HCT116 (cell line): ENCODE measurements around the gene SLC2A13. TPM values are rescaled to one million over a fixed set of nuclear protein-coding genes. Genes with fewer than 3 reads are reported as not detected.

Experiments
- ATAC-seq: fragments of 200-7000 bp; cut with Tn5 transposase; 2 replicates; pipeline ENCODE4 v1.9.1; 2020; ENCODE audit warnings: mild to moderate bottlenecking, moderate library complexity
- BruUV-seq: library from RNA; stranded (reverse); fragments of 400-500 nt; replicated peaks from 2 replicates; lab custom pipeline; 2021; lab: Mats Ljungman, UMichigan
- CTCF ChIA-PET: fragments of 300-600 bp; sonication (Branson Sonifier 250); formaldehyde crosslinking; loops from one replicate; lab custom pipeline; 2021; ENCODE audit warnings: antibody characterized with exemption; lab: Charles Lee
- POLR2A ChIA-PET: fragments of 300-600, 350-600 bp; sonication (Branson Sonifier 250); formaldehyde crosslinking; loops from one replicate; lab custom pipeline; 2021; ENCODE audit warnings: antibody characterized with exemption; lab: Charles Lee
- RAD21 ChIA-PET, 2 experiments: fragments of 300-600 bp; sonication (Branson Sonifier 250); formaldehyde crosslinking; loops; one replicate each; lab custom pipeline; 2023; ENCODE audit warnings: low total read pairs in 2 of 2; ENCODE audit not compliant: uncharacterized antibody in 2 of 2, unreplicated experiment in 2 of 2, low non-redundant PET in 1 of 2; lab: Charles Lee
- DNase-seq: peaks from one replicate; pipeline ENCODE4 v3.0.0-alpha.2; 2010; ENCODE audit warnings: low read depth, low spot score
- H2AFZ ChIP-seq: fragments of 200-600 bp; shearing (Covaris generic), sonication (generic); 2 replicates; pipeline ENCODE4 v1.6.1; 2017; ENCODE audit warnings: low read depth, mixed run types, mixed read lengths, antibody characterized with exemption, low read length; ENCODE audit not compliant: poor library complexity, severe bottlenecking
- H3K27ac ChIP-seq: 2 replicates; pipeline ENCODE4 v1.5.1; 2012; ENCODE audit warnings: low read depth, low read length
- H3K27me3 ChIP-seq: fragments of 200-600 bp; sonication (generic); 2 replicates; pipeline ENCODE4 v1.6.1; 2016; ENCODE audit warnings: mixed run types, low read length, mixed read lengths; ENCODE audit not compliant: insufficient read depth
- H3K36me3 ChIP-seq, 2 experiments: fragments of 200-500 bp in 1 of 2; fragments of 200-600 bp in 1 of 2; sonication (Bioruptor generic) in 1 of 2; sonication (generic) in 1 of 2; 2 replicates each; pipeline versions ENCODE4 v1.5.1 to v1.6.1; 2014 to 2016; ENCODE audit warnings: low read length in 2 of 2, inconsistent platforms in 1 of 2, mixed read lengths in 1 of 2, mixed run types in 1 of 2; ENCODE audit not compliant: insufficient read depth in 2 of 2, control insufficient read depth in 1 of 2
- H3K4me1 ChIP-seq, 2 experiments: fragments of 200-600 bp in 1 of 2; sonication (generic) in 1 of 2; 2 replicates each; pipeline versions ENCODE4 v1.5.1 to v1.6.1; 2012 to 2017; ENCODE audit warnings: low read length in 2 of 2, inconsistent platforms in 1 of 2, mild to moderate bottlenecking in 1 of 2, mixed read lengths in 1 of 2, mixed run types in 1 of 2, moderate library complexity in 1 of 2; ENCODE audit not compliant: insufficient read depth in 2 of 2, control insufficient read depth in 1 of 2
- H3K4me2 ChIP-seq: fragments of 200-600 bp; sonication (generic); 2 replicates; pipeline ENCODE4 v1.6.1; 2017; ENCODE audit warnings: mixed run types, low read length, mixed read lengths
- H3K4me3 ChIP-seq, 2 experiments: fragments of 200-600 bp in 1 of 2; sonication (generic) in 1 of 2; replicated peaks in 1 of 2; 2 replicates each; pipeline ENCODE4 v1.5.1; 2011 to 2016; ENCODE audit warnings: low read length in 2 of 2, control low read depth in 1 of 2, low read depth in 1 of 2, mild to moderate bottlenecking in 1 of 2, mixed read lengths in 1 of 2, mixed run types in 1 of 2
- H3K79me2 ChIP-seq: fragments of 200-600 bp; sonication (generic); 2 replicates; pipeline ENCODE4 v1.6.1; 2017; ENCODE audit warnings: mild to moderate bottlenecking, mixed run types, low read length, moderate library complexity, mixed read lengths; ENCODE audit not compliant: insufficient read depth
- H3K9ac ChIP-seq: fragments of 200-600 bp; sonication (generic); 2 replicates; pipeline ENCODE4 v1.6.1; 2016; ENCODE audit warnings: low read length, mixed read lengths
- H3K9me2 ChIP-seq: fragments of 200-600 bp; sonication (generic), shearing (Covaris generic); 2 replicates; pipeline ENCODE4 v1.6.1; 2017; ENCODE audit warnings: mixed run types, mild to moderate bottlenecking, moderate library complexity; ENCODE audit not compliant: insufficient read depth
- H3K9me3 ChIP-seq, 2 experiments: fragments of 200-500 bp in 1 of 2; fragments of 200-600 bp in 1 of 2; sonication (Bioruptor generic) in 1 of 2; sonication (generic) in 1 of 2; 2 replicates each; pipeline ENCODE4 v1.6.1; 2014 to 2017; ENCODE audit warnings: low read length in 2 of 2, mixed read lengths in 2 of 2, inconsistent platforms in 1 of 2, low read depth in 1 of 2, mild to moderate bottlenecking in 1 of 2, mixed run types in 1 of 2, moderate library complexity in 1 of 2; ENCODE audit not compliant: control insufficient read depth in 1 of 2, insufficient read depth in 1 of 2
- H4K20me1 ChIP-seq: fragments of 200-600 bp; sonication (generic), shearing (Covaris generic); 2 replicates; pipeline ENCODE4 v1.6.1; 2017; ENCODE audit warnings: mixed run types, mild to moderate bottlenecking, moderate library complexity; ENCODE audit not compliant: insufficient read depth
- CBX3 ChIP-seq: IDR thresholded peaks from 2 replicates; pipeline ENCODE4 v1.6.1; 2012; ENCODE audit warnings: low read depth
- CEBPB ChIP-seq: IDR thresholded peaks from 2 replicates; pipeline ENCODE4 v1.6.1; 2012; ENCODE audit warnings: low read depth
- EGR1 ChIP-seq: IDR thresholded peaks from 2 replicates; pipeline ENCODE4 v1.6.1; 2012; ENCODE audit warnings: low read depth
- ELF1 ChIP-seq: IDR thresholded peaks from 2 replicates; pipeline ENCODE4 v1.6.1; 2012; ENCODE audit warnings: low read depth, borderline replicate concordance
- EZH2 ChIP-seq: fragments of 200-600 bp; sonication (generic); IDR thresholded peaks from 2 replicates; pipeline ENCODE4 v1.6.1; 2017; ENCODE audit warnings: antibody characterized with exemption, mixed run types
- EZH2phosphoT487 ChIP-seq: fragments of 200-600 bp; IDR thresholded peaks from 2 replicates; pipeline ENCODE4 v1.6.1; 2018; ENCODE audit warnings: antibody characterized with exemption, borderline replicate concordance
- FOSL1 ChIP-seq: IDR thresholded peaks from 2 replicates; pipeline ENCODE4 v1.6.1; 2012; ENCODE audit warnings: low read depth
- JUND ChIP-seq: IDR thresholded peaks from 2 replicates; pipeline ENCODE4 v1.6.1; 2012
- POLR2A ChIP-seq: IDR thresholded peaks from 2 replicates; pipeline ENCODE4 v1.7.0; 2011; ENCODE audit warnings: borderline replicate concordance; ENCODE audit not compliant: insufficient read depth, insufficient read length; ENCODE audit errors: extremely low read depth
- POLR2AphosphoS5 ChIP-seq: IDR thresholded peaks from 2 replicates; pipeline ENCODE4 v1.6.1; 2011; ENCODE audit warnings: mild to moderate bottlenecking, low read depth, low read length, moderate library complexity
- RAD21 ChIP-seq: IDR thresholded peaks from 2 replicates; pipeline ENCODE4 v1.6.1; 2012; ENCODE audit warnings: low read depth, mild to moderate bottlenecking
- SP1 ChIP-seq: IDR thresholded peaks from 2 replicates; pipeline ENCODE4 v1.6.1; 2012; ENCODE audit warnings: low read depth
- SRF ChIP-seq: IDR thresholded peaks from 2 replicates; pipeline ENCODE4 v1.6.1; 2012; ENCODE audit warnings: low read depth
- ZFX ChIP-seq: fragments of 450-650 bp; IDR thresholded peaks from 2 replicates; pipeline ENCODE4 v1.6.1; 2017
- ZNF274 ChIP-seq: fragments of 200-500 bp; sonication (Bioruptor generic); IDR thresholded peaks from 2 replicates; pipeline ENCODE4 v1.6.1; 2014; ENCODE audit warnings: mild to moderate bottlenecking, low read depth, low read length, inconsistent platforms
- intact Hi-C: fragments of 100-400 bp; cut with micrococcal nuclease; formaldehyde crosslinking; loops from 2 replicates; pipeline ENCODE4 v1.10.0; 2022
- total RNA-seq: library from RNA; stranded (reverse); gene quantifications from one replicate; pipeline ENCODE4 v1.2.1, GENCODE V29; 2021; ENCODE audit not compliant: unreplicated experiment
- TF ChIP-seq, protein P1 (sequence below): IDR thresholded peaks from 2 replicates; pipeline ENCODE4 v1.6.1; 2012; ENCODE audit warnings: low read depth
- TF ChIP-seq, protein P2 (sequence below): IDR thresholded peaks from 2 replicates; pipeline ENCODE4 v1.6.1; 2012
- TF ChIP-seq, protein P3 (sequence below), 3 experiments: fragments of 200-600 bp in 1 of 3; sonication (generic) in 1 of 3; IDR thresholded peaks in 2 of 3; conservative IDR thresholded peaks in 1 of 3; 2 replicates each; pipeline ENCODE4 v1.5.1; 2012 to 2017; ENCODE audit warnings: low read depth in 2 of 3, low read length in 2 of 3, antibody characterized with exemption in 1 of 3, borderline replicate concordance in 1 of 3, control low read depth in 1 of 3, mild to moderate bottlenecking in 1 of 3, mixed read lengths in 1 of 3, mixed run types in 1 of 3, moderate library complexity in 1 of 3; ENCODE audit not compliant: insufficient read depth in 1 of 3
- TF ChIP-seq, protein P4 (sequence below): IDR thresholded peaks from 2 replicates; pipeline ENCODE4 v1.6.1; 2012
- TF ChIP-seq, protein P5 (sequence below): IDR thresholded peaks from 2 replicates; pipeline ENCODE4 v1.6.1; 2011; ENCODE audit warnings: mild to moderate bottlenecking, low read length, moderate library complexity; ENCODE audit not compliant: insufficient replicate concordance; ENCODE audit errors: extremely low read depth

SLC2A13 gene
- total RNA-seq, 1 experiment from 2014 or later: 6.8 TPM

DNA sequence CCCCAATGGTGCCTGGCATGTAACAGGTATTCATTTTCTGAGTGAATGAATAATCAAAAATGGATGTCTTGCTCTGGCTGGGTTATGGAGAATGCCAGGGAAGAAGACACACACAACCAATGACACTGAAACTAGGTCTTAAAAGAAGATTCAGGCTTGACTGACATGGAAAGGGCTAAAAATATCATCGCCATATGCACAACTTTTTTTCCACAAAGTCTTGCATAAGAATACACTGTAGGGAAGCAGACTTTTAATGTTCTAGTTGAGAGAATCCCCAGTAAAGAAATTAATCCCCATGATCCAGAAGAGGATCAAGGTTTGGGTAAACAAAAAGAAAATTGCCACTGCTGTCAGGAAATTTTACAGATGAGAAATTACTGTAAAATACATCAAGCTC lies 116.4 kb downstream of the SLC2A13 start:
- H3K4me1 ChIP-seq: no peaks in the 10 kb centered on the region
- intact Hi-C loops: no loop called here
- no peak overlapping the region for H2AFZ ChIP-seq
- TF ChIP-seq ELF1 (no peak), JUND (no peak), RAD21 (no peak), POLR2A (no peak), EZH2phosphoT487 (no peak), EZH2 (no peak), ZFX (no peak), CEBPB (no peak), FOSL1 (no peak), POLR2AphosphoS5 (no peak), SP1 (no peak), ZNF274 (no peak), CBX3 (no peak), SRF (no peak), EGR1 (no peak)
- TF ChIP-seq, protein P1, sequence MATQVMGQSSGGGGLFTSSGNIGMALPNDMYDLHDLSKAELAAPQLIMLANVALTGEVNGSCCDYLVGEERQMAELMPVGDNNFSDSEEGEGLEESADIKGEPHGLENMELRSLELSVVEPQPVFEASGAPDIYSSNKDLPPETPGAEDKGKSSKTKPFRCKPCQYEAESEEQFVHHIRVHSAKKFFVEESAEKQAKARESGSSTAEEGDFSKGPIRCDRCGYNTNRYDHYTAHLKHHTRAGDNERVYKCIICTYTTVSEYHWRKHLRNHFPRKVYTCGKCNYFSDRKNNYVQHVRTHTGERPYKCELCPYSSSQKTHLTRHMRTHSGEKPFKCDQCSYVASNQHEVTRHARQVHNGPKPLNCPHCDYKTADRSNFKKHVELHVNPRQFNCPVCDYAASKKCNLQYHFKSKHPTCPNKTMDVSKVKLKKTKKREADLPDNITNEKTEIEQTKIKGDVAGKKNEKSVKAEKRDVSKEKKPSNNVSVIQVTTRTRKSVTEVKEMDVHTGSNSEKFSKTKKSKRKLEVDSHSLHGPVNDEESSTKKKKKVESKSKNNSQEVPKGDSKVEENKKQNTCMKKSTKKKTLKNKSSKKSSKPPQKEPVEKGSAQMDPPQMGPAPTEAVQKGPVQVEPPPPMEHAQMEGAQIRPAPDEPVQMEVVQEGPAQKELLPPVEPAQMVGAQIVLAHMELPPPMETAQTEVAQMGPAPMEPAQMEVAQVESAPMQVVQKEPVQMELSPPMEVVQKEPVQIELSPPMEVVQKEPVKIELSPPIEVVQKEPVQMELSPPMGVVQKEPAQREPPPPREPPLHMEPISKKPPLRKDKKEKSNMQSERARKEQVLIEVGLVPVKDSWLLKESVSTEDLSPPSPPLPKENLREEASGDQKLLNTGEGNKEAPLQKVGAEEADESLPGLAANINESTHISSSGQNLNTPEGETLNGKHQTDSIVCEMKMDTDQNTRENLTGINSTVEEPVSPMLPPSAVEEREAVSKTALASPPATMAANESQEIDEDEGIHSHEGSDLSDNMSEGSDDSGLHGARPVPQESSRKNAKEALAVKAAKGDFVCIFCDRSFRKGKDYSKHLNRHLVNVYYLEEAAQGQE: no peak
- TF ChIP-seq, protein P2, sequence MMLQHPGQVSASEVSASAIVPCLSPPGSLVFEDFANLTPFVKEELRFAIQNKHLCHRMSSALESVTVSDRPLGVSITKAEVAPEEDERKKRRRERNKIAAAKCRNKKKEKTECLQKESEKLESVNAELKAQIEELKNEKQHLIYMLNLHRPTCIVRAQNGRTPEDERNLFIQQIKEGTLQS: no peak
- TF ChIP-seq, protein P3, sequence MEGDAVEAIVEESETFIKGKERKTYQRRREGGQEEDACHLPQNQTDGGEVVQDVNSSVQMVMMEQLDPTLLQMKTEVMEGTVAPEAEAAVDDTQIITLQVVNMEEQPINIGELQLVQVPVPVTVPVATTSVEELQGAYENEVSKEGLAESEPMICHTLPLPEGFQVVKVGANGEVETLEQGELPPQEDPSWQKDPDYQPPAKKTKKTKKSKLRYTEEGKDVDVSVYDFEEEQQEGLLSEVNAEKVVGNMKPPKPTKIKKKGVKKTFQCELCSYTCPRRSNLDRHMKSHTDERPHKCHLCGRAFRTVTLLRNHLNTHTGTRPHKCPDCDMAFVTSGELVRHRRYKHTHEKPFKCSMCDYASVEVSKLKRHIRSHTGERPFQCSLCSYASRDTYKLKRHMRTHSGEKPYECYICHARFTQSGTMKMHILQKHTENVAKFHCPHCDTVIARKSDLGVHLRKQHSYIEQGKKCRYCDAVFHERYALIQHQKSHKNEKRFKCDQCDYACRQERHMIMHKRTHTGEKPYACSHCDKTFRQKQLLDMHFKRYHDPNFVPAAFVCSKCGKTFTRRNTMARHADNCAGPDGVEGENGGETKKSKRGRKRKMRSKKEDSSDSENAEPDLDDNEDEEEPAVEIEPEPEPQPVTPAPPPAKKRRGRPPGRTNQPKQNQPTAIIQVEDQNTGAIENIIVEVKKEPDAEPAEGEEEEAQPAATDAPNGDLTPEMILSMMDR (IDR thresholded peaks at IDR 0.05 in 2 of 3, conservative IDR thresholded peaks at IDR 0.05 in 1 of 3; ENCODE audit: borderline replicate concordance in 1 of 3, insufficient read depth in 1 of 3, low read depth in 2 of 3, low read length in 2 of 3): no peak
- TF ChIP-seq, protein P4, sequence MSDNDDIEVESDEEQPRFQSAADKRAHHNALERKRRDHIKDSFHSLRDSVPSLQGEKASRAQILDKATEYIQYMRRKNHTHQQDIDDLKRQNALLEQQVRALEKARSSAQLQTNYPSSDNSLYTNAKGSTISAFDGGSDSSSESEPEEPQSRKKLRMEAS: no peak
- TF ChIP-seq, protein P5, sequence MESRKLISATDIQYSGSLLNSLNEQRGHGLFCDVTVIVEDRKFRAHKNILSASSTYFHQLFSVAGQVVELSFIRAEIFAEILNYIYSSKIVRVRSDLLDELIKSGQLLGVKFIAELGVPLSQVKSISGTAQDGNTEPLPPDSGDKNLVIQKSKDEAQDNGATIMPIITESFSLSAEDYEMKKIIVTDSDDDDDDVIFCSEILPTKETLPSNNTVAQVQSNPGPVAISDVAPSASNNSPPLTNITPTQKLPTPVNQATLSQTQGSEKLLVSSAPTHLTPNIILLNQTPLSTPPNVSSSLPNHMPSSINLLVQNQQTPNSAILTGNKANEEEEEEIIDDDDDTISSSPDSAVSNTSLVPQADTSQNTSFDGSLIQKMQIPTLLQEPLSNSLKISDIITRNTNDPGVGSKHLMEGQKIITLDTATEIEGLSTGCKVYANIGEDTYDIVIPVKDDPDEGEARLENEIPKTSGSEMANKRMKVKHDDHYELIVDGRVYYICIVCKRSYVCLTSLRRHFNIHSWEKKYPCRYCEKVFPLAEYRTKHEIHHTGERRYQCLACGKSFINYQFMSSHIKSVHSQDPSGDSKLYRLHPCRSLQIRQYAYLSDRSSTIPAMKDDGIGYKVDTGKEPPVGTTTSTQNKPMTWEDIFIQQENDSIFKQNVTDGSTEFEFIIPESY: no peak
- H3K27ac ChIP-seq: no peak overlapping the region
- DNase-seq (no peak), ATAC-seq (no peak)
- H3K4me3 ChIP-seq: no peak overlapping the region
- no peaks in the 10 kb centered on the region for H3K27me3 ChIP-seq
- H3K36me3 ChIP-seq: no peaks in the 10 kb centered on the region
- H3K79me2 ChIP-seq: no peaks in the 10 kb centered on the region
- H3K9me2 ChIP-seq: no peaks in the 10 kb centered on the region
- RAD21 ChIA-PET: no interaction called here
- no peaks in the 10 kb centered on the region for H3K9me3 ChIP-seq
- H3K4me2 ChIP-seq: no peak overlapping the region
- POLR2A ChIA-PET: no interaction called here
- no TSS peak for BruUV-seq
- no peaks in the 10 kb centered on the region for H4K20me1 ChIP-seq
- CTCF ChIA-PET: no interaction called here
- no peak overlapping the region for H3K9ac ChIP-seq
